Bronchial epithelial cell (primary cell): ENCODE results near the gene RALGAPA2. TPM values are rescaled to one million over a fixed set of nuclear protein-coding genes. Genes with fewer than 3 reads are reported as not detected.

Source experiments
- DNase-seq: peaks from one replicate; pipeline ENCODE4 v3.0.0-alpha.2; 2010; ENCODE audit warnings: low read depth
- FAIRE-seq: peaks from 2 replicates; lab custom pipeline; 2011; peaks lifted over from hg19 to GRCh38; lab: Jason Lieb, UNC
- H3K27me3 ChIP-seq: 2 replicates; pipeline ENCODE4 v1.5.1; 2011; ENCODE audit warnings: low read length; ENCODE audit not compliant: control insufficient read depth, insufficient read depth
- H3K36me3 ChIP-seq: 2 replicates; pipeline ENCODE4 v1.5.1; 2011; ENCODE audit warnings: low read length; ENCODE audit not compliant: control insufficient read depth, insufficient read depth
- H3K4me3 ChIP-seq: 2 replicates; pipeline ENCODE4 v1.5.1; 2011; ENCODE audit warnings: mild to moderate bottlenecking, low read depth, low read length, control low read depth
- total RNA-seq: library from RNA; depleted of rRNA; stranded (reverse); fragments of >200 nt; gene quantifications from 2 replicates; pipeline ENCODE4 v1.2.1, GENCODE V29; 2014
- TF ChIP-seq, protein P1 (sequence below): IDR thresholded peaks from 2 replicates; pipeline ENCODE4 v1.5.1; 2011; ENCODE audit warnings: mild to moderate bottlenecking, moderate library complexity, low read length, control low read depth, inconsistent platforms; ENCODE audit not compliant: insufficient read depth, severe bottlenecking

RALGAPA2 gene
- total RNA-seq, 1 donor from 2014 or later, result 8.7 TPM

DNA sequence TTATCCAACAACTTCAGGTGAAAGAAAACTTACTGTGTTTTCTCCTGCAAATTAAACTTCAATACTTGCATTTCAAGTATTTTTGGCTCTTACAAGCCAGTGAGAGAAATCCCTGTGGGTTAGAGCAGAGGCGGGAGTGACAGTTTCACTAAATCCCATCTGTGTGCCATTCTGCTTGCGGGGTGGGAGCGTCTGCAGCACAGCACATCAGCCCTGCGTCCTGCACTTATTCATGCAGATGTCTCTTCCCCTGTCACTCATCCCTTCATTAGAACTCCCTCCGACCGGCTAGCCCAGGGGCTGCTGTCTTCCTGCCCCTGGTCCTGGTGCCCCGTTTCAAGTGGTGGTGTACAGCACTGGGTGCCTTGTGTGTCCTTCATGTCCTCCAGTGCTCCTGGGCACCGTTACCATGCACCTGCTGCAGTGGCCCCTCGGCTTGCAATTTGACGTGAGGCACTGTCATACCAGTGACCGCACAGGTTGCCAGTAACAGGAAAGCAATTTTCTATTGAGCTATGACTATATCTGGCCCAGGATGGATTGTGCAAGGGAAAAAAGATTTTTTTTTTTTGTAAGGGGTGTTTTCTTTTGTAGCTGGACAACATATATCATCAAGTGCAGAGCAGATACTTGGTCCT lies 285.1 kb downstream of the RALGAPA2 start:
- Histone ChIP-seq H3K27me3 (no peaks in the 10 kb centered on the region), H3K36me3 (no peaks in the 10 kb centered on the region), H3K4me3 (no peak overlapping the region)
- TF ChIP-seq, protein P1, sequence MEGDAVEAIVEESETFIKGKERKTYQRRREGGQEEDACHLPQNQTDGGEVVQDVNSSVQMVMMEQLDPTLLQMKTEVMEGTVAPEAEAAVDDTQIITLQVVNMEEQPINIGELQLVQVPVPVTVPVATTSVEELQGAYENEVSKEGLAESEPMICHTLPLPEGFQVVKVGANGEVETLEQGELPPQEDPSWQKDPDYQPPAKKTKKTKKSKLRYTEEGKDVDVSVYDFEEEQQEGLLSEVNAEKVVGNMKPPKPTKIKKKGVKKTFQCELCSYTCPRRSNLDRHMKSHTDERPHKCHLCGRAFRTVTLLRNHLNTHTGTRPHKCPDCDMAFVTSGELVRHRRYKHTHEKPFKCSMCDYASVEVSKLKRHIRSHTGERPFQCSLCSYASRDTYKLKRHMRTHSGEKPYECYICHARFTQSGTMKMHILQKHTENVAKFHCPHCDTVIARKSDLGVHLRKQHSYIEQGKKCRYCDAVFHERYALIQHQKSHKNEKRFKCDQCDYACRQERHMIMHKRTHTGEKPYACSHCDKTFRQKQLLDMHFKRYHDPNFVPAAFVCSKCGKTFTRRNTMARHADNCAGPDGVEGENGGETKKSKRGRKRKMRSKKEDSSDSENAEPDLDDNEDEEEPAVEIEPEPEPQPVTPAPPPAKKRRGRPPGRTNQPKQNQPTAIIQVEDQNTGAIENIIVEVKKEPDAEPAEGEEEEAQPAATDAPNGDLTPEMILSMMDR, result no peak
- DNase-seq (no peak), FAIRE-seq (no peak)

GRCh38 chr20:20426655-20426907 lies 285.9 kb downstream of the RALGAPA2 start:
- H3K4me3 ChIP-seq, result no peak overlapping the region
- DNase-seq (no peak), FAIRE-seq (no peak)
- H3K36me3 ChIP-seq, result no peaks in the 10 kb centered on the region
- TF ChIP-seq, protein P1, result no peak
- H3K27me3 ChIP-seq, result no peaks in the 10 kb centered on the region

- no peak for FAIRE-seq
- TF ChIP-seq, protein P1, result no peak
These were observed 286.4 kb downstream of the RALGAPA2 start for GRCh38 chr20:20425823-20426654.

DNA sequence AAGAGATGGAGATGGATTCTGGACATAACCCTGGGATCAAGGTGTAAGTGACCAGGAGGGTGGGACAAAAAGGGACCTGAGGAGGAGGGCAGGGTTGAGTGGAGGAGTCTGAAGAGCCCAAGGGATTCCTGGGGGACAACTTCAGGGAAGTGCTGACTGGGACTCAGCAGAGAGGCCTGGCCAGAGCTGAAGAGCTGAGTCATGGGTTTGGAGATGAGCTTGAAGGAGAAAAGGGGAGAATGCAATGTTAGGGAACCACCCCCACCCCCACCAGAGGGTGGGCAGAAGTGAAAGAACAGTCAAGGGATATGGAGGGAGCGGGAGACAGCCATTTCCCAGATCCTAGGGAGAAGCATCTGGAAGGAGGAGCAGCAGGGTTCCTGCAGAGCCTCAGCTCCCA lies 289.3 kb downstream of the RALGAPA2 start:
- FAIRE-seq (no peak), DNase-seq (no peak)
- H3K27me3 ChIP-seq, result no peaks in the 10 kb centered on the region
- TF ChIP-seq, protein P1, result no peak
- H3K4me3 ChIP-seq, result no peak overlapping the region
- H3K36me3 ChIP-seq, result no peaks in the 10 kb centered on the region

More at GRCh38 chr20:20425823-20426654, 286.4 kb downstream of the RALGAPA2 start:
- no peak overlapping the region for H3K4me3 ChIP-seq
- no peaks in the 10 kb centered on the region for H3K27me3 ChIP-seq
- no peak for DNase-seq
- H3K36me3 ChIP-seq, result no peaks in the 10 kb centered on the region

- H3K4me3 ChIP-seq, result no peak overlapping the region
These were observed 294.4 kb downstream of the RALGAPA2 start for GRCh38 chr20:20417876-20418676.

More at GRCh38 chr20:20417876-20418676, 294.4 kb downstream of the RALGAPA2 start:
- H3K27me3 ChIP-seq, result no peaks in the 10 kb centered on the region
- DNase-seq, result no peak
- TF ChIP-seq, protein P1, result no peak
- no peaks in the 10 kb centered on the region for H3K36me3 ChIP-seq
- no peak for FAIRE-seq
